Measurements from ENCODE around the gene POT1. TPM values are rescaled to one million over a fixed set of nuclear protein-coding genes. Genes with fewer than 3 reads are reported as not detected.

POT1 gene
- polyA plus RNA-seq, 5 donors: 29.1 to 59.8 (median 50.0) TPM

DNA sequence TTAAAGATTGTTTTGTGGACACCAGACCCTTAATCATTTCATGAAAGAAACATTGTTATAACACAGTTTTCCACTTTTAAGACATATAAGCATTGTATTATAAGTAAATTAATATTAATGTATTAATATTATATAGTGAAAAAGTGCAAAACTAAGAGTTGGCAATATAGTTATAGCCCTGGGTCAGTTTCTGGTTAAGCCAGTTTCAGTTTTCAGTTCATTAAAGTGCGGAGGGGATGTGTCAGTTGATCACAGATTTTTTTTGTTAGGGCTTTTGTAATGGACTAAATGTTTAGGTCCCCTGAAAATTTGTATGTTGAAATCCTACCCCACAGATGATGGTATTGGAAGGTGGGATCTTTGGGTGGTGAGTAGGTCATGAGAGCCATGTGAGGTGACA is 118.3 kb downstream of the POT1 start:
- DNase-seq: no peak

DNA sequence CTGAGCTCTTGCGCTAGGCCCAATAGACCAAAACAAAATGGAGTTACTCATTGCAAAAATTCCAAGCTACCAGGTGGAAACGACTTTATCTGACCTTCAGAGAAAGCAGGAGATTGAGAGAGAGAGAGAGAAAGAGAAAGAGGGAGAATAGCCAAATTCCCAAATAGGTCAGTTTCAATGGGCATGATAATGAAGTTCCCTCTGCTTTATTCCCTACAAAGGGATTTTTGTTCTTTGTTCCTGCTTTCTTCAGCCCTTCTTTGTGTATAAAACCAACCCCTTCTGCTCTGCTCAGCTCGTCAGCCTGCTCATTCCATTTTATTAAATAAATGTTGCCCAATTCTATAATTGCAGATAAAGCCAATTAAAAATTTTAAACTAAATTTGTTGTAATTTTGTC is 119.0 kb downstream of the POT1 start:
- DNase-seq: no peak

DNA sequence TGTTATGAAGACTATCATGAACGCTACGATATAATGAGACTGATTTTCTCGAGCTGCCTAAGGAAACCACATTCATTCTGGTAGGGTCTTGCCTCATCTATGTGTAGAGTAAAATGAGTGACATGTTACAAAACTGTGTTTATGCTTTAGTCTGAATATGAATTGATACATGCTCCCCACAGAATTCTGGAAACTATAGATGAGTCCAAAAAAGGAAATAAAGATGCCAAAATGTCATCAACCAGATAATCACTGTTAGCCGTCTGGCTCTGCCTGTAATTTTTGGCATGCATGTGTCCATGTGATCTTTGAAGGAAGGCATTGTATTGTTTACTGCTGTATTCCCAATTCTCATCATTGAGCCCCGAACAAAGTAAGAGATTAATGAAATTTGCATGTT is 121.4 kb downstream of the POT1 start:
- DNase-seq: no peak

DNA sequence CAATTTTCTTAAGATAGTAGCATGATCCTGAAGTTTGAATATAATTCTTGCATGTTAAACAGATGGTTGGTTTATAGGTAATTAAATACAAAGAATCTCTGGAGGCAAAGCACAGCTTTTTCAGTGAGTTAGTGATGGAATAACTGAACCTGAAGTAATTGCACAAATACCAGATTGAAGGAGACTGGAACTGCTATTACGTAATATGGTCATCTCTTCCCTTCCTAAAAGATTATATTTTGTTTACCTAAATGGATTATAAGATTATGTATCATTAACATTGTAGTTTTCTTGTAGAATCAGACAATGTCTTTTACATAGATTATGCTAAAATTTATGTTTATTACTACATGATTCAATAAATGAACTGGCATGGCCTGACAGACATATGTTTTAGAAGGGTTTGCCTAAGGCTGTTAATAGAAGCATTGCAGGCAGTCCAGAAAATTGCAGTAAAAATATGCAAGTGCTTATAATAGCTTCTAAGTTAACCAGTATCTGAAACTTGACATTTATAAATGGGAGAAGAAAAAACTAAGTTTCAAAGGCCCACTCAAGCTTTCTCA is 128.2 kb downstream of the POT1 start:
- DNase-seq: no peak

DNA sequence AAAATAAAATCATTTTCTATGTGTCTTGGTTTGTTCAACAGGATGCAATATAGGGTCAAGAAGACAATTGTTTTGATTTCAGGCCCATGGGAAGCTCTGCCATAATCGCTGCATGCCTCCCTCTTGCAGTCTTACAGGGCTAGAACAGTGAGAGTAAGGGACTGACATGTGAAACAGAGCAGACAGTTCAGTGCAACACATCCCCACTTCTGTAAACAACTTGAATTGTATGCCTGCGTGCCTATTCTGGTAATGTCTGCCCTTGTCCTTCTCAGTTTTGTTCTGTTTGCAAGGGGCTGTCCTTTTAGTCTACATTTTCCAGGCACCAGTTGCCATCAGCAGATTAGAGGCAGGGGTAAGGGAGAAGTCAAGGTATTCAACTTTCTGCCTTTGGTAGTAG is 129.2 kb downstream of the POT1 start:
- DNase-seq: no peak

DNA sequence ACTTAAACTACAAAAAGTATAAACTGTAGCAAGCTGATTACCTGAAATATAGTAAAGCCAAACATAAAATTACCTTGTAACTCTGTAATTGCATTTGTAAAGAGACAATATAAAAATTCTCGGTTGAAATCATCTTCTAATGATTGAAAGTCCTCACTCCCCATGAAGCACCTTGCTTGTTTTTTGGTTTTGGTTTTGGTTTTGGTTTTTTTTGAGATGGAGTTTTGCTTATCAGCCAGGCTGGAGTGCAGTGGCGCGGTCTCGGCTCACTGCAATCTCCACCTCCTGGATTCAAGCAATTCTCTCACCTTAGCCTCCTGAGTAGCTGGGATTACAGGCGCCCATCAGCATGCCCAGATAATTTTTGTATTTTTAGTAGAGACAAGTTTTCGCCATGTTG is 130.2 kb downstream of the POT1 start:
- no peak for DNase-seq

DNA sequence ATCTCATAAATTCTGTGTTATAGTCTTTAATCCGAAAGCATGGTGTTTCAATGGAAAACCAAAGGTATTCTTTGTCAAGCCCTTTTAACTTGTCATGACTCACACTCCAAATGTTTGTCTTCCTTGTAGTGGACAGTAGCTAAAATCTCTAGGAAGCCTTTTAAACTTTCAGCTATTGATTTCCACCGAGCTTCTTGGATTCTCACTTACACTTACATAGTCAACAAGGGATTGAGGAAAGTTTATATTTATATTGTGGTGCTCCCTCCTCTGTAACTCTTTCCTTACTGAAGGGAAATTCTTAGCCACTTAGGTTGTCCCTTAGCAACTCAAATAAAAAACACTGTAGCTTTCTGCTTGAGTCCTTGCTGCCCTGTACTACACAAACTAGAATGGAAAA is 132.9 kb downstream of the POT1 start:
- no peak for DNase-seq

DNA sequence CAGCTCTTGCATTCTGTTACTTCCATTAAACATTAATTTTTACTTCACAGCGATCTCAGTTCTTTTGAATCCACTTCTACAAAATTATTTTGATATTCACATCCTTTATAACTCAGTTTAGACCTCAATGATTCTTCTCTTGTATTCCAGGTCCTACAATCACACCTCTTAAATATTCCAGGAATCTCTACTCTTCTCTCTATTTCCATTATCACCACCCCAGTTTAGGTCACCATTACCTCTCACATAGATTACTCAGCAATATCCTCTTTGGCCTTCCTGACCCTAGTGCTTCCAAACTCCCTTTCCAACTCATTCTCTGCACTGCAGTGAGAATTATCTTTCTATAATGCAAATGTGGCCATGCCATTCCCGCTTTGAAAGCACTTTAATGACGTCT is 136.9 kb downstream of the POT1 start:
- no peak for DNase-seq

DNA sequence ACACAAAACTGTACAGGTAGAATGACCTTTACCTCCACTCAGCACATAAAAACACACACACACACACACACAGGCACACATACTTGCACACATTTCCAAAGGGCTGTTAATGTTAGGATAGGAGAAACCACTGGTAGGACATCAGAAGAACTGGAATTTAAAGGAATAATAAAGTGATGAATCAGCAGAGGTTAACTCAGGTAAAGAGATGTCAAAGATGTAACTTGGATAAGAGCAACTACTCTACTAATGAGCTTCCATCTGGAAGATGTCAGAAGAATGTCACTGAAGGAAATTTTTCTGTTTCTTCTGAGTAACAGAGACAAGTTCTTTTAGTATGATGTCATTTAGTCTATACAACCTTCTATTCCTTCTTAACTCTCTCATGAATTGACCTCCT is 137.6 kb downstream of the POT1 start:
- DNase-seq: no peak

DNA sequence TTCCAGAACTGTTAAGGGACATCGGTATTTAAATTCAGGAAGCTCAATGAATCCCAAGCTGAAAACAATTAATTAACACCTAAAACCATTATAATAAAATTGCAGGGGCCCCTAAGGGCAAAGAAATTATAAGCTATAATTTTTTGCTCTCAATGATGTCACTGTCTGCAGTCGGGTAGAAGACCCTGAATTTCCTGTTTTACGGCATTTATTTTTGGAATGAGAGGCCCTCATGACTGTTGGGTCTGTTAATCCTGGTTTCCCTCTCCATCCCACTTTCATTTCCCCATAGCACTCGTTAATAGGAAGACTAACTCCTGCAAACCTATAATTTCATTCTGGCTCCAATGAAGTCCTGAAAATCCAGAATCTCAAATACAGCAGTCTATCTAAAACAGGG is 138.2 kb downstream of the POT1 start:
- DNase-seq: no peak

DNA sequence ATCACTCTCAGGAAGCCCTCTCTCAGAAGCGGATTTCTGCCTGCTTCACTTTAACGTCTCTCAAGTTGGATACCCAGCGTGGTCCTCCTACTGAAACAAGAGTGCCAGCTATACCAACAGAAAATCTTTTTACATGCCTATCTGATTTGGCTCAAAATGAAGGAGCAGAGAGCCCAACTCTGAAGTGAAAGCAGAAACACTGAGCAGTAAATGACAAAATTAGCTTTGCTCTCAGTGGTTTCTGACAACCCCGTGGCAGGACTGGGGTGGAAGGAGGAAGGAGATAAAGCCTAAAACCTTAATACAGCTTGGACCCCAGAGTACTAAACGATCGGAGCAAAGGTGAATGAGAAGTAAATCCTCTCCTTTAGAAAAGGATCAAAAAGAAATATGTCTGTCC is 139.0 kb downstream of the POT1 start:
- no peak for DNase-seq

DNA sequence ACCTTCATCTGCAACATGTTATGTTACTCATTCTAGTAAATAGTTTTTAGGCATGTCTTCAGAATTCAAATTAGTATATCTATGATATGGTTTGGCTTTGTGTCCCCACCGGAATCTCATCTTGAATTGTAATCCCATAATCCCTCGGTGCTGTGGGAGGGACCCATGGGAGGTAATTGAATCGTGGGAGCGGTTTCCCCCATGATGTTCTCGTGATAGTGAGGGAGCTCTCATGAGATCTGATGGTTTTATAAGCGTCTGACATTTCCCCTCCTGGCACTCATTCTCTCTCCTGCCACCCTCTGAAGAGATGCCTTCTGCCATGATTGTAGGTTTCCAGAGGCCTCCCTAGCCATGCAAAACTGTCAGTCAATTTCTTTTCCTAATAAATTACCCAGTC is 143.6 kb downstream of the POT1 start:
- DNase-seq: no peak

DNA sequence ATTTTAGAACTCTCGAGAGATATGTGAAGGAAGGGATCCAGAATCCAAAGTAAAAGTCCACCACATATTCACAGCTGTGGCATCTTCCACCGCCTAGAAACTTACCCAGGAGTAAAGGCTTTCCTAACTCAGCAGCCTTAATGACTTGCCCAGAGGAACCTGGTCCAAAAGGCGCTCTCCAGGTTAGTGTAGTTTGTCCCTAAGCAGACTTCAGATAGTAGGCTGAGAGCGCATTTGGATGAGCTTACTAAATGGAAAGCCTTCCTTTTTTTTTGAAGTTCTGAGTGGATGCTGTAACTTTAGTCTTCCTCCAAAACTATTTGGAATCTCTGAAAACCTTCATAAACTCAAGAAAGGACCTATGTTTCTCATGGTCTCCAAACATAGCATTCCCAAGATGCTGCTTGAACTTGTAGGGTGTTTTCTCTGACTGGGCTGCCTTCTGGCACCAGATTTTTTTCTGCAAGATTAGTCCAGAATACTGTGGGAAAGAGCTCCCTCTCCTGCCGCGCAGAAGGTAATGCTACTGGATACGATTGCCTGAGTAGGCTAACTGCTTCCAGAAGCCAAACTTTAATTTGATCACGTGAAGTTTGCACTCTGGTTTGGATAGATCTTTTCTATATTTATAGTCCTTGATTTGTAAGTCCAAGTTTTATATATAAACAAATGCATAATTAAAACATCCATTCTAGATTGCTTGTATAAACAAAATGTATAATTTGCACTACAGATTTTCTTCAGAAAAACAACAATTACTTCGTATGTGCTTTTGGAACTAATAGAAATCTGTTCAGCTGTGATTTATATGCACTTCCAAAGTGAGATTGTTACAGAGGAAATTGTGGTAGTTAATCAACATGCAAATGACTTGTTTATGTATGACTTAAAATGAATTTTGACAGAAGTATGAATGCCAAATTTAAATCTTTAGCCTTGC is 144.5 kb downstream of the POT1 start:
- DNase-seq: peak; percentile 67 to 79

DNA sequence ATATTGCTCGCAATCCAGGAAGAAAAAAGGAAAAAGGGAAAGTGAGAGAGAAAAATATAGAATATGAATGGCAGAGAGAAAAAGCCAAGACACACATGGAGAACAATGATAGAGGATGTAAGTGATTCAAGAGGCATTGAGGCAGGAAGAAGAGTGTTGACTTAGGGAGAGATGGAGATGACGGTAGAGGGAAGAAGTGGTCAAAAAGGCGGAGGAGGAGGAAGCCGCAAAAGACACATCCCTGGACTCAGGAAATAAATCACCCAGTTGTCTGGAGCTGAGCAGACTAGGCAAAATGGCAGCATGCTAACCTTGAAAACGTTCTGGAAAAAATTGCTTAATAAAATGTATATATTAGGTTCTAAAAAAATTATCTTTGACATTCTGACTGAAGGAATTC is 146.4 kb downstream of the POT1 start:
- DNase-seq: no peak

DNA sequence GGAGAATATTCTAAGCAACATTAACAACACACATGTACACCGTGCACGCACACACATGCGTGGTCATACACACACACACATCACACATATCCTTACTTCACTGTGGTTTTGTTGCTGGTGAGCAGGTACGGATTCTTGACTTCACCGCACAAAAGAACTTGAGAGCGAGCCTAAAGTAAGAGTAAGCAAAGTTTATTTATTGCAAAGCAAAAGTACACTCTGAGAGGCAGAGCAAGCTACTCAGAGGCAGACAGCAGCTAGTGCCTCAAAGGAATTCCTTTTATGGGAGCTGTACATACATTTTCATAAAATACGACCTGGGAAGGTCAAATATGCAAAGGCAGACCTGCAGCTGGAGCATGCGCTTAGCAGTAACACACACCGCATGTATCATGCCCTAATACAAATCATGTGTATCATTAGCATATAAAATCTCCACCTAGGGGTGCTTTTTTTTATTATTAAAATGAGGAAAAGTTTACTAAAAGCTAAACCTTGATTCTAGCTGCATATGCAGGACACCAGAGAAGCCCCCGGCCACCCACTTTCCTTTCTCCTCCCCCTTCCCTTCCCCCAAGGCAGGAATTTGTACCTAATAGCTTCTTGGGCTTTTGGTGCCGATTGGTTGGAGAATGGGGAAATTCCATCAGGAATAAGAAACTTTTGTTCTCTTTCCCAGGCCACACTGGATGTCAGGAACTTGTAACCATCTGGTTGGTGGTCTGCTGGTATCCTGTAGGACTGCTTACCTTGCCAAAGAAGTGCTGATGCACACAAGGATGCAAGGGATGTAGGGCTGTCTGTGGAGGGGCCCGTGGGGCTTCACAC is 147.5 kb downstream of the POT1 start:
- no peak for DNase-seq

DNA sequence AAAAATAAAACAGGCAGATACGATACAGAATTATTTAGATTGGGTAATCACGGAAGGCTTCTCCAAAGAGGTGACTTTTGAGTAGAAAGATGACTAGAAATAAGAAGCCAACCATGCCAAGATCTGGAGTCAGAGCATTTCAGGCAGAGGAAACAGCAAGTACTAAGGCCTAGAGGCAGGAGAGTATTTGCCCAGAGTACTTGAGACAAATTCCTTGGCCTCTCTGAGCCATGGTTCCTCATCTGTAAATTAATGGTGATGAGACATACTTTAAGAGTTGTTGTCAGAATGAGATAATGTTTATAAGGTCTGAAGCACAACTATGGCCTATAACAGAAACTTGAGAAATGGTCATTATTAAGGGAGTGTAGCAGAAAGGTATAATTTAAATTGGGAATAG is 148.2 kb downstream of the POT1 start:
- no peak for DNase-seq

DNA sequence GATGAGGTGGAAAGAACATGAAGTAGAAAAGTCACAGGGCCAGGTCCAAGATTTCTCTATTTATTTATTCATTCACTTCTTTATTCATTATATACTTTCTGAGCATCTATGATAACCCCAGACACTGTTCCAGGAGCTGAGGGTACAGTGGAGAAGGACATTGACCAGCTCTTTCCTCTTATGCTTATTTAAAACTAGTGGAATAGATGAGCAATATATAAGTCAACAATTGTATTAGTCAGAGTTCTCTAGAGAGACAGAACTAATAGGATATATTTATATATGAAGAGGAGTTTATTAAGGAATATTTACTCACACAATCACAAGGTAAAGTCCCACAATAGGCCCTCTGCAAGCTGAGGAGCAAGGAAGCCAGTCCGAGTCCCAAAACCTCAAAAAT is 149.0 kb downstream of the POT1 start:
- DNase-seq: no peak

DNA sequence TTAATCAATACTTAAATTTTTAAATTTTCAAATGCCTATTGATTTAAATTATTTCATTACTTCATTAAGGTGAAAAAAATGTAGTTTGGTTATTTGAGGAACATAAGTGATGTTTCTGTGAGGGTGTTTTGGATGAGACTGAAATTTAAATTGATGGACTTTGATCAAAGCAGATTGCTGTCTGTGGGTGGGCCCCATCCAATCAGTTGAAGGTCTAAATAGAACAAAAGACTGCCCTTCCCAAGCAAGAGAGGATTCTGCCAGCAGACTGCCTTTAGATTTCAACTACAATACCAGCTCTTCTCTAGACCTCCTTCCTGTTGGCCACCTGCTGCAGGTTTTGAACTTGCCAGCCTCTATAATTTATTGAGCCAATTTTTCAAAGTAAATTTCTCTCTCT is 149.6 kb downstream of the POT1 start:
- DNase-seq: no peak

DNA sequence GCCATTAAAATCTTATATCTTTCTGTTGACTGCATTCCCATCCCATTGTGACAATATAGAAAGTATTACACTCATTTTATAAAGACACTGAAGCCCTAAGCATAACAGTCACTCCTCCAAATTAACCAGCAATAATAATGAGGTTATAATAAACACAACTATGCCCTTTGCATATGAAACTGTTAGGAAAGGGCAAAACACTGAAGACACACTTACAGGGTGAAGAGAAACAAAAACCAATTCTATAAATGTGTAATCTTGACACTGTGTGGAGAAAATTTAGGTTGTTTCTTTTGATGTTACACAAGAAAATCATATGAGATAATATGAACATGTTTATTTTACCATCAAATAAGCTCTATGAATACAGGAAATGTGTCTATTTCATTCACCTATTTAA is 150.0 kb downstream of the POT1 start:
- DNase-seq: no peak

DNA sequence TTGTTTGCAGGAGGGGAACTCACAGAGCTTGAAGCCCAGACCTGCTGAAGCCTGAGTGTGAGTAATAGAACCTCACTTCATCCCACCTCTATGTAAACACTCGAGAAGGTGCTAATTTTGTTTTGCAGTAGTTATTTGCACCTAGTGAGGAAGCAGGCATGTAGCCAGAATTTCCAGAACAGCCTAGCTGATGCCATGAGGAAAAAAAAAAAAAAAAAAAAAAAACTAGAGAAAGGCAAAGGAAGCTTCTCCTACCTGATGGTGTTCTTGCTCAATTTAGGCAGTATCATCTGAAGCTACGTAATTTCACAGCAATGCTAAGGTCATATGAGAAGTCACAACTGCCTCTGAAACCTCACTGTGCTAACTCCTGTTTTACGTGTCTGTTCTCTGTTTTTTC is 150.4 kb downstream of the POT1 start:
- no peak for DNase-seq

DNA sequence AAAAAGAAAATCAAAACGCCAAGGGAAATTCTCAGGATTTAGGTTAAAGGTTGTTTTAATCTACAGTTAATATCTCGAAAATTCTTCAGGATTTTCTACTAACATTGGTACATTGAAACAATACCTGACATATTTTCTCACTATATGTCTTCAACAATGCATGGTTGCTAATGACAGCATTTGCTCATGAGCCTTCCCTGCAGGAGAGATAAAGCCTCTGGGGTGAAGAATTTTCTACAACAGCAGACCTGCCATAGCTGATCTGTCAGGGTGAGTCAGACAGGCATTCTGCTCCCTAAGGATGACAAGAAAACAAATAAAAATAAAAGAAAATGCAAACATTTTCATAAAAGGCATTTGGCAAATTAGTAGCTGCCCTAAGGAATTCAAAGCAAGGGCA is 152.4 kb downstream of the POT1 start:
- DNase-seq: no peak

DNA sequence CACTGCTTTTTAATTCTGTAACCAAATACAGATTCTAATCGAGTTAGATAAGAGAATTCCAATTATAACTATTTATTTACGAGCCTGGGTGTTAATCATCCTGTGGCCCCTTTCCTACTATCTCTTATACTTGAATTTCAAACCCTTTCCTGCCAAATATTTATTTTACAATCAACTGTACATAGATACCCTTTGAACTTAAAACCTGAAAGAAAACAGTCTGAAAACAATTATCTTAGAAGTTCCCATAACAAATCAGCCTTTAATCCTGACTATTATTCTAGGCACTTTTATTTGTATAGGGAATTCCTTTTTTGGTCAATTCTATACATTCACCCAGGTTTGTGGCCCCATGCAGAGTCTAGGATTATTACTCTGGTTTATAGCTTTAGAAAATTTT is 153.5 kb downstream of the POT1 start:
- no peak for DNase-seq

DNA sequence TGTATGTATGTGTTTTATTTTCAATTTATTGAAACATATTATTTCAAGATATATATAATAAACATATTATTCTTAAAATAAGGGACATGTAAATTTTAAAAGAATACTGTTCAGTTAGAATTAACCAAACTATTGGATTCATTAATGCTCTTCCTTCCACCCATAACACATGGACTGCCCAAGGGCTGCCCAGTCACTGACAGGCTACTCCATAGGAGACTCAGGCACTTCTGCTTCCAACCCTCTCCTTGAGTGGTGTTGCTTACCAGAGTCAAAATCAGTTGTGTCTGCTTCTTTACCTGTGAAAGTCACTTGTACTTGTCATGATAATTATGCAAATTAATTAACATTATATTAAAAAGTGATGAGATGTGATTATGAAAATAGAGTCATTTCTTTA is 154.2 kb downstream of the POT1 start:
- DNase-seq: no peak
